GM21786 (cell line): ENCODE measurements around the gene ZSCAN18.

Source experiments
- ATAC-seq: cut with Tn5 transposase; IDR thresholded peaks from one replicate; pipeline ENCODE4 v1.9.1; 2021; ENCODE audit not compliant: unreplicated experiment

Gene ZSCAN18

GRCh38 chr19:58045411-58046050, 52.5 kb downstream of the ZSCAN18 start:
- no peak for ATAC-seq

GRCh38 chr19:58044886-58045285, 53.1 kb downstream of the ZSCAN18 start:
- no peak for ATAC-seq

- ATAC-seq, result no peak
Measured at GRCh38 chr19:58044391-58044790, 53.6 kb downstream of the ZSCAN18 start.

- no peak for ATAC-seq
Measured at GRCh38 chr19:58042495-58043340, 55.3 kb downstream of the ZSCAN18 start.

GRCh38 chr19:58040751-58041525, 57.1 kb downstream of the ZSCAN18 start:
- no peak for ATAC-seq

GRCh38 chr19:58038688-58039204, 59.3 kb downstream of the ZSCAN18 start:
- ATAC-seq, result no peak

- no peak for ATAC-seq
Measured at GRCh38 chr19:58037927-58038687, 59.9 kb downstream of the ZSCAN18 start.

- ATAC-seq, result no peak
Measured at GRCh38 chr19:58035863-58036262, 62.2 kb downstream of the ZSCAN18 start.

GRCh38 chr19:58034477-58034793, 63.6 kb downstream of the ZSCAN18 start:
- ATAC-seq, result no peak
